Stimulated activated CD8-positive, alpha-beta memory T cell treated with anti-CD3 and anti-CD28 coated beads, Interleukin-12 subunit alpha, Interleukin-12 subunit beta, amount 100 ng/mL, for 4 hours (primary cell): ENCODE results near the gene TAF4.
"Not testable (repeated sequence)": the region's sequence is repeated elsewhere in the genome, so short reads cannot be mapped to it uniquely, and the experiment has no call there.

ENCODE experiments used
- DNase-seq: peaks from one replicate; pipeline ENCODE4 v3.0.0-alpha.2; 2020; ENCODE audit warnings: low read depth

Gene TAF4

GRCh38 chr20:61958773-61959700 lies 106.6 kb downstream of the TAF4 start:
- no peak for DNase-seq

GRCh38 chr20:61957961-61958715 lies 107.5 kb downstream of the TAF4 start:
- no peak for DNase-seq

GRCh38 chr20:61956396-61957342 lies 109.0 kb downstream of the TAF4 start:
- DNase-seq: no peak

GRCh38 chr20:61955668-61956395 lies 109.8 kb downstream of the TAF4 start:
- no peak for DNase-seq

GRCh38 chr20:61954276-61955021 lies 111.2 kb downstream of the TAF4 start:
- no peak for DNase-seq

GRCh38 chr20:61953037-61954021 lies 112.4 kb downstream of the TAF4 start:
- no peak for DNase-seq

- DNase-seq: no peak
Observed at GRCh38 chr20:61951695-61952533, 113.8 kb downstream of the TAF4 start.

- no peak for DNase-seq
Observed at GRCh38 chr20:61950641-61951071, 115.0 kb downstream of the TAF4 start.

- no peak for DNase-seq
Observed at GRCh38 chr20:61949714-61950640, 115.7 kb downstream of the TAF4 start.

GRCh38 chr20:61949363-61949713 lies 116.3 kb downstream of the TAF4 start:
- DNase-seq: no peak

GRCh38 chr20:61948586-61949362 lies 116.9 kb downstream of the TAF4 start:
- no peak for DNase-seq

GRCh38 chr20:61948056-61948455 lies 117.6 kb downstream of the TAF4 start:
- DNase-seq: not testable (repeated sequence)

GRCh38 chr20:61945495-61945894 lies 120.2 kb downstream of the TAF4 start:
- not testable (repeated sequence) for DNase-seq

- DNase-seq: not testable (repeated sequence)
Observed at GRCh38 chr20:61944967-61945366, 120.7 kb downstream of the TAF4 start.

GRCh38 chr20:61942526-61942925 lies 123.2 kb downstream of the TAF4 start:
- no peak for DNase-seq

- no peak for DNase-seq
Observed at GRCh38 chr20:61941721-61942405, 123.8 kb downstream of the TAF4 start.
